Amniotic stem cell (primary cell): Measurements from ENCODE around the gene C2CD3.
A peak's percentile ranks its signal among the peaks of the same experiment; 100 is the strongest.
"Not testable (repeated sequence)": the region's sequence is repeated elsewhere in the genome, so short reads cannot be mapped to it uniquely, and the experiment has no call there.

Experiments used
- DNase-seq: peaks from one replicate; lab custom pipeline; 2025; lab: John Stamatoyannopoulos, UW

The C2CD3 gene

DNA sequence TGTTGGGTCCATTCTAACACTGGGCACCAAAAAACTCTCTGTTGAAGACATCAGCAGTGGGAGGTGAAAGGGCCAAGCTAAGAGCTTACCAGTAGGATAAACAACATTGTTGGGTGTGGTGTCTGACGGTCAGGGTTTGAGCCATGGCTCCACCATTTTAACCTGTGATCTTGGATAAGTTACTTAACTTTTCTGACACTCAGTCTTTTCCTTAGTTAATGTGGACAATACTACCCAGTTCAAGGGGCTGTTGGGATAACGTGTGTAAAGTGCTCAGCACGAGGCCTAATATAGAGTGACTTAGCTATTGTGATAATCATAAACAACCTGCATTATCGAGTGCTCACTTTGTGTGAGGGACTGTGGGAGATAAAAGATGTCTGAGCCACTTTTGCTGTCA, 168.0 kb downstream of the C2CD3 start:
- DNase-seq: no peak

DNA sequence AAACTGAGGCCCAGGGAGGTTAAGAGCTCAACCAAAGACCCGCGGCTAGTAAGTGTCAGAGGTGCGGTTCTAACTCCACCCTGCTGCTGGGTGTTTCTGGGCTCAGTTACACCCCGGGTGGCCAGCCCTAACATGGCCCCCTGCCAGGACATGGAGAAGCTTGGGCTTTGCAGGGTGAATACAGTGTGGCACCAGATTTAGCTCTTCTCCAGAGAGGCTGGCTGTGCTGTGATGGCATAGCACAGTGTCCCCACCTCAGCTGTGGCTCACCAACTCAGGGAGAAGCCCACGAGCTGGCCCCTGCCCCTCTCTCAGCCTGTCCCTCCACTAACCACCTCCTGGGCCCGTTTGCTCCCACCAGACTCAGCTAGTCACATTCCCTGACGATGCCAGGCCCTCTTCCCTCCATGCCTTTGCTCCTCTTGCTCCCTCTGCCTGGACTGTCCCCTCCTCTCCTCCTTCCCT, 168.9 kb downstream of the C2CD3 start:
- no peak for DNase-seq

DNA sequence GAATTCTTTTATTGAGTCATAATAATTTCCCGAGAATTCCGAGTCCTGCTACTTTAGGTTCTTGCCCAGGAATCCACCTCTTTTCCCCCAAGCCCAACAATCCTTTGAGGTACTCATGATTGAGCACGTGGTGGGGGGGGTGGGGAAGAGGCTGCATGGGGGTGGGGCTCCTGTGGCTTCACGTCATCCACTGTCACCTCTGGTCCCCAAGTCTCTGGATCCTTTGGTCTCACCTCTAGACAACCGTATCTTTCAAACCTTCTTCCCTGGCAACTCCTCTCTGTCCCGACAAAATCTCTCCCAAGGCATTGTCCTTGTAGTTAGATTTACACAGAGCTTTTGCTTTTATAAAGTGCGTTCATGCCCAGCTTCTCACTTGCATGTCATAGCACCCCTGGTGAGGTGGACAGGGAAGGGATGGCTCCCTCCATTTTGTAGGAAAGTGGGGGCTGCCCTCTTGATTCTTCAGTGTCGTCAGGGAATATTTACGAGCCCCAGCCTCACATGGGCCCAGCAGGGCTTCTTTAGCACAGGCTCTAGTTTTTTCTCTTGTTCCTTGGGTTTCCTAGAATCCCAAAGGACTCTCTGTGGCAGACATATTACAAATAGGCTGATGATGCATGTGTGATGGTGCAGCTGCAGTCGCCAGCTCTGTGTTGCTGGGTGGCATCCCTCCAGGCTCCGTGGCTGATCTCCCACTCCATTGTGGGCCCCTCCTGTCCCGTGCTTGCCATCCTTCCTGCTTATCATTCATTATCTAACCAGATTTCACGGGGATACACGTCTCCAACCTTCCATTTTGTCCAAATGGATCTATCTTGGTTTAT, 170.3 kb downstream of the C2CD3 start:
- DNase-seq: no peak

DNA sequence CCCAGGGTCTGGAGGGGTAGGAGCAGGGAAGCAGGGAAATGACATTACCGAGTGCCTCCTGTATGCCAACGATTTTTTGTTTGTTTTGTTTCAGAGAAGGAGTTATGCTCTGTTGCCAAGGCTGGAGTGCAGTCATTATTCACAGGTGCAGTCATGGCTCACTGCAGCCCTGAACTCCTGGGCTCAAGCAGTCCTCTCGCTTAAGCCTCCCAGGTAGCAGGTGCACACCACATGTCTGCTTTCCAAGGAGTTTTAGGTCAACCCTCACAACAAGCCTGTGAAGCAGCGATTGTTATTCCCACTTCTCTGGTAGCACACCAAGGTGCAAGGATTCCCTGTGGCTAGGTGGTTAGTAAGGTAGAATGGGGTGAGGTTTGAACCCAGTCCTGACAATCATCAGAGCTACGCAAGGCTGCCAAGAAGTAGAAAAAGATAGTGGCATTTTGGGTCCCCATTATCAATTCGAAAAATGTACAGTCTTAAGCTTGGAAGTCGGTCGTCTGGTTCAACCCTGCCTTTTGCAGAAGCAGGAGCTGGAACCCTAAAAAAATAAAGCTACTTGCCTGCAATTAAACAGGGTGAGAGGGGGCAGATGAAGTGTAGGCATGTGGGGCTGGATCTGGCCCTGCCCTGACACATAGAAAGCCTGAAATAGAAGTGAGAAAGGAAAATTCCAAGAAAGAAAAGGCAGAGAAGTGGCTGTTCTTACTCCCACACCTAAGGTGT, 171.1 kb downstream of the C2CD3 start:
- no peak for DNase-seq

DNA sequence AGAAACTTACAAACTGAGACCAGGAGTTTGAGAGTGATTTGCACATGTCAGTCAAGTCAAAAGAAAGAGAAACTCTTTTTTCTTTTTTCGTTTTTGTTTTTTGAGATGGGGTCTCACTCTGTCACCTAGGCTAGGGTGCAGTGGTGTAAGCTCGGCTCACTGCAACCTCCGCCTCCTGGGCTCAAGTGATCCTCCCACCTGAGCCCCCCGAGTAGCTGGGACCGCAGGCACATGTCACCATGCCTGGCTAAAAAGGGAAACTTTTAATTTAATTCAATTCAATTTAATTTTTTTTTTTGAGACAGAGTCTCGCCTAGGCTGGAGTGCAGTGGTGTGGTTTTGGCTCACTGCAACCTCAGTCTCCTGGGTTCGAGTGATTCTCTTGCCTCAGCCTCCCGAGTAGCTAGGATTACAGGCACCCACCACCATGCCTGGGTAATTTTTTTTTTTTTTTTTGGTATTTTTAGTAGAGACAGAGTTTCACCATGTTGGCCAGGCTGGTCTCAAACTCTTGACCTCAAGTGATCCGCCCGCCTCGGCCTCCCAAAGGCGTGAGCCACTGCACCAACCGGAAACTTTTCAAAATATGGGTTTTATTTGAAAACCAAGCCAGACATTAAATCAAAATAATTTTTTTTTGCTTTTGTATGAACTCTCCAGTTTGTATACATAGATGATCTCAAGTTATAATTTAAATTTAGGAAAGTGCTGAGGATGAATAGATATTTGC, 171.8 kb downstream of the C2CD3 start:
- DNase-seq: no peak

DNA sequence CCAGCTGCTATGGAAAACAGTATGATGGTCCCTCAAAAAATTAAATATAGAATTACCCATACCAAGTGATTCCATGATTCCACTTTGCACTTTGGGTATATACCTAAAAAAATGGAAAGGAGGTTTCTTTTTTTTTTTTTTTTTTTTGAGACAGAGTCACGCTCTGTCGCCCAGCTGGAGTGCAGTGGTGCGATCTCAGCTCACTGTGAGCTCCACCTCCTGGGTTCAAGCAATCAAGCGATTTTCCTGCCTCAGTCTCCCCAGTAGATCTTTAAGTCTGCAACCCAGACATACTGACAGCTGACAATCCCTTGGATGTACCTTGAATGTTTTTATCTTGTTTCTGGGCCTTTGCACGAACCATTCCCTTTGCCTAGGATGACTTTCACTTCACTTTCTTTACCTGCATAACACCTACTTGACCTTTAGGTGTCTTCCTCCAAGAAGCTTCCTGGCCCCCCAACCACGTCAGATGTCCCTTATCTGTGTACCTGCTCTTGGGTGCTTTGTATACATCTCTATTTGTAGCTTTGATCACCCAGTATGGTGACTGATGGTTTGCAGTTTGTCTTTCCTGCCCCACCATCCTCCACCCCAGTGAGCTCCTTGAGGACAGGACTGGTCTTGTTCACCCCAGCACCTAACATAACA, 173.6 kb downstream of the C2CD3 start:
- DNase-seq: no peak

DNA sequence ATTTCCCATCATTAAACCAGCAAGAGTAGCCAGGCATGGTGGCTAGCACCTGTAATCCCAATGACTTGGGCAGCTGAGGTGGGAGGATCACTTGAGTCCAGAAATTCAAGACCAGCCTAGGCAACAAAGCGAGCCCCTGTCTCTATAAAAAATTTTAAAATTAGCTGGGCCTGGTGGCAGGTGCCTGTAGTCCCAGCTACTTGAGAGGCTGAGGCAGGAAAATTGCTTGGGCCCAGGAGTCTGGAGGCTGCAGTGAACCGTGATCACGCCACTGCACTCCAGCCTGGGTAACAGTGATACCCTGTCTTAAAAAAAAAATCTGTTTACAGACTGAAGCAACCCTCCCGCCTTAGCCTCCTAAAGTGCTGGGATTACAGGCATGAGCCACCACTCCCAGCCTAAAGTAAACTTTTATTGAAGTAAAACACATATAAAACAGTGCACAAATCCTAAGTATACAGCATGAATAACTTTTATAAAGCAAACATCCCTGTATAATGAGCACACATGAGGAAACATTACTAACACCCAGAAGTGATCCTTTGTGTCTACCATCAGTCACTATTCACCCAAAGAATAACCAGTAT, 174.5 kb downstream of the C2CD3 start:
- DNase-seq: no peak

DNA sequence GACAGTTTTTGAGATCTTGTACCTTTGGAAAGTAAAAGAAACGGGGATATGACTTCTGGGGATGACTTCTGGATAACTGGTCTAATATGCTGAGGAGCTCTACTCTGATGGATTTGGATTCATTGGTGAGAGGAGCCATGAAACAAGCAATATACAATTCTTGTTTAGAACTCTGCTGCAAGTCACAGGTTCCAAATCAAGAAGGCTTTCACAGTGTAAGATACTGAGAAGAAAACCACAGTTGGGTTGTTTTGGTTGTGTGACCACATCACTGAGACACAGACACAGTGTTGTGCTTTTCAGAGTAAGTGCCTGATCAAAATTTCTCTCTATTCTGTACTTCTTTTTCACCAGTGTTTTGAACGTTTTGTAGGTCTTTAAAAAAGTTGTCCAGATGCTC, 175.1 kb downstream of the C2CD3 start:
- no peak for DNase-seq

DNA sequence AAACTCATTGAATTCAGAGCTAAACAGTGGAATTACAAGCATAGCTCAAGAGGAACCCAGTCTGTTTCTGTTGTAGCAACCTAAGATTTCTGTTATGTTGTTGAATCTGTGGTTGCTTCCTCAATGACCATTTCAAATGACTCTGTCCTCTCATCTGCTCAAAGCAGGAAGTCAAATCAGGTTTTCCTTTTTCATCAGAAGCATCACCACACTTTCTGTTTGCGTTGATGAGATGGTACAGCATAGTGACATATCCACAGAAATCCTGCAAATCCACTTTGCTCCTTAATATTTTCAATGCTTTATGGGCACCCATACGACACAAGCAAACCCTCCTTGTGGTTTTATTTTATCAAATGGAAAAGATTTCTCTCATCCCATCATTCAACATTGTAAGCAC, 175.6 kb downstream of the C2CD3 start:
- no peak for DNase-seq

DNA sequence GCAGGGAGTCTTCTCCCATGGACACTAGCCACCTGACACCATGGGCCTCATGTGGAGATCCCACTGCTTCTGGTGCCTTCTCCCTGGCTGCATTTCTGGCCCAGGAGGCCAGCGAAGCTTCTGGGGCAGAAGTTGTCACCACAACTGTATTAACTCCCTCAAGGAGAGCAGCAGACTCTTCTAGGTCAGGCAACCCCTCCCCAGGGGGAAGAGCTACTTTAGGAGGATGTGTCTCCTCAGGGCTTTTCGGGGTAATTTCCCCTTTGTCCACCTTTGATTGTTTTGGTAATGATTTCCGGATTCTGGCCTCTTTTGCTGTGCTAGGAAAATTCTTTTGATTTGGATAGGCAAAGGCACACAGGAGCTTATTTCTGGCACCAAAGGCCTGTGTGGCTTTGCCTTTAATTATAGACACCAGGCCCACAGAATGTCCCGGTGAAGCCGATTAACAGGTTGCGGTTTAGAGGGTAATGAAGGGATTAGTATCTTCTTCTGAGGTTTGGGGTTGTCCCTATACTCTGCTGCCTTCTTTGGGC, 179.3 kb downstream of the C2CD3 start:
- no peak for DNase-seq

DNA sequence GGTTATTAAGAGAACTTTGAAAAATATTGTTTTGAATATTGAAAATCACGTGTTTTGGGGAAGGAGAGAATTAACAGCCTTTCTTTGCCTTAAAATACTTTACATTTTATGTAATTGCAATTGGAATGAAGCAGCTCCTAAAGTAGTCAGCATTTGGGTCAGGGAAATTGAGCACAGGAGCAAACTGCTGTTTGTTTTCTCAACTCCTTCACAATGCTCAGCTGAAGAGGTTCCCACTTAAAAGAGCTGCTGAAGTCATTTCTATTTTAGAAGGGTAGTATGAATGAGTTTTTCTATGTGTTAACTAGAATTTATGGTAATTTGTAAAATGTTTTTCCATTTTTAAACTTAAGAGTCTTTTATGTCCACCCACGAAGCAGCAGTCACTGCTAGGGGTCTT, 180.1 kb downstream of the C2CD3 start:
- no peak for DNase-seq

DNA sequence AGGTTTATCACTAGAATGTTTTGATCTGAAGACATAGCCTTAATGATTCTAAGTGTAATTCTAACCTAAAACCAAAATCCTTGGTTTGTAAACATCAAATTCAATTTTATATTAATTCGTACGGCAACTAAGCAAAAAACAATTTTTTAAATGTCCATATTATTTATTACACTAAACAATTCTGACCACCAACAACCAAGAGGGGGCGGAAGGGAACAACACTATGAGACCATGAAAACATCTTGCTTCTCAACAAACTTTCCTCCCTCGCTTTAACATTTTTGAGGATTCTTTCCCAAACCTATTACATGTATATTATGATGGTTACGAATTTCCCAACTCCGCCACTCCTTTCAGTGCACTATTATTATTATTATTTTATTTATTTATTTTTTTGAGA, 181.6 kb downstream of the C2CD3 start:
- DNase-seq: no peak

DNA sequence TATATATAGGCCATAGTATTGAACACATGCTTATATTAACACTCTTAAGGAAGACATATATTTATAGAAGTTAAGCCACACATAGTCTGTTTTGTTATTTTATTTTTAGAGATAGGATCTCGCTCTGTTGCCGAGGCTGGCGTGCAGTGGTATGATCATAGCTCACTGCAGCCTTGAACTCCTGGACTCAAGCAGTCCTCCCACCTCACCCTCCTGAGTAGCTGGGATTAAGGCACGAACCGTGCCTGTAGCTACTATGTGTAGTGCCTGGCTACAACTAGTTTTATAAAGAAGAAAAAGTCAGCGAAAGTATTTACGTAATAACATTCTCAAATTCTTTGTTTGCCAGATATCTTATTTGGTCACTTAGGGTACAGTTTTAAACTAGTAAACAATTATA, 182.6 kb downstream of the C2CD3 start:
- no peak for DNase-seq

DNA sequence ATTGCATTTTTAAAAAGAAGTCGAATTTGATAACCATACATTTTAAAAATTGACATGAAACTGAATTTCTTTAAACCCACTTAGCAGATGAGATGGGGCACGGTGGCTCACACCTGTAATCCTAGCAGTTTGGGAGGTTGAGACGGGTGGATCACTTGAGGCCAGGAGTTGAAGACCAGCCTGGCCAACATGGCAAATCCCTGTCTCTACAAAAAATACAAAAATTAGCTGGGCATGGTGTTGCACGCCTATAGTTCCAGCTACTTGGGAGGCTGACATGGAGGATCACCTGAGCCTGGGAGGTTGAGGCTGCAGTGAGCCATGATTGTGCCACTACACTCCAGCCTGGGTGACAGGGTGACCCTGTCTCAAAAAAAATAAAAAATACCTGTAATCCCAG, 185.1 kb downstream of the C2CD3 start:
- not testable (repeated sequence) for DNase-seq

DNA sequence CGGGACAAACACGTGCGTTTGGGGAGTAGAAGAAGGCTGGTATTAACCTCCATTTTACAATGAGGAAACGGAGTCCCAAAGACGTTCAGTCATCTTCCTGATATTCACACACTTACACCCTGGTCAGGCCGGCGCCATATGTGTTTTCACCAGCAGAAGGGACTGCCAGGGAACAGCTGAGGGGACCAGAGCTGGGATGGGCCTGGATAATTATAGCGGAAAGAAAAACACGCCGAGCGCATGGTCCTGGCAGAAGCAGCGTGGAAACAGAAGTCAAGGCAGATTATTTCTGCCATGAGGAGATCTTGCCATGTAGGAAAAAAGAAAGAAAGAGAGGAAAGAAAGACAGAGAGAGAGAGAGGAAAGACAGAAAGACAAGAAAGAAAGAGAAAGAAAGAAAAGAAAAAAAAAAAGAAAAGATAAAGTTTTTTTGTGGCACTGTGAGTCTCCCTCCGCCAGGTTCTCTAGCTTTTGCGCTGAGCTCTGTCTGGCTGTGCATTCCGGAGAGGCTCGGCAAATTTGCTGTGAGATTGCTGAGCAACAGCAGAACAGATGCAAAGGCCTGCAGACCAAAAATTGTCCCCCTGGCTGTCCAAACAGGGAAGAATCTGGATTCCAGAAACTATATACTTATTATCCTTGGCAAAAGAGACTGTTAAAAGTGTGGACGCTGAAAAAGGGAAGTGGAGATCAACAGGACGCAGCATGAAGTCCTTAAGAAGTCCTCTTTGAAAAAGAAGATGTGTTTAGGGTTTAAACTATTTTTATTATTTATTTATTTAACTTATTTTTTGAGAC, 186.9 kb downstream of the C2CD3 start:
- DNase-seq: no peak

DNA sequence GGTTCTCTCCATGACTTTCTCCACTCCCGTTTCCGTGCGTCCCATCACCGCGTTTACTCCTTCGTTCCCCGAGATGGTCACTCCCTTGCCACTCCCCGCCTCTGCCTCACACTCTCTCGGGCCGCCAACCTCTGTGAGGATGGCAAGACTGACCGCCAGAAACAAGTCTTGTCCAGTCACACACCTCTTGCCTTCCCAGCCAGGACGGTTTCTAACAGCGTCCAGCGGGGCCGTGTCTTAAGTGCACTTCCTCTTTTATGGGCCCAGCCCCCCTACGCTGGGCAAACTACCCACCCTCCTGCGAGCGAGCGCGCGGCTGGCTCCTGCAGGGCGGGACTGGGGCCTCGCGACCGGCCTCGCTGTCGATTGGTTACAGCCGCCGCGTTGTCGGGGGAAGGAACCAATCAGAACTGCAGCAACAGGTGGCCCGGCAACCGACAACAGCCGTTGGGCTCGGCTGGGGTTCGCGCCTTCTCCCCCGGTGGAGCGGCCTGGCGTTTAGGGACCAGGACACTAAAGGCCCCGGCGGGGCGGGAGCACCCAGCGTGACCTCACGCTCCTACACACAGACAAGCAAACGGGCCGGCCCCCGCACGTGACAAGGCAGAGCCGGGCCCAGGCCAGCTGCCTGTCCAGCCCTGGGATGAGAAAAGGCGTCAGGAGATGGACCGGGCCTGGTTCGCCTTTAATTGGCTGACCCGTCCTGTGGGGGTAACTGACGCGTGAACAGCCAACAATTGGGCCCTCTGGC, 187.6 kb downstream of the C2CD3 start:
- peak; percentile 52 for DNase-seq

DNA sequence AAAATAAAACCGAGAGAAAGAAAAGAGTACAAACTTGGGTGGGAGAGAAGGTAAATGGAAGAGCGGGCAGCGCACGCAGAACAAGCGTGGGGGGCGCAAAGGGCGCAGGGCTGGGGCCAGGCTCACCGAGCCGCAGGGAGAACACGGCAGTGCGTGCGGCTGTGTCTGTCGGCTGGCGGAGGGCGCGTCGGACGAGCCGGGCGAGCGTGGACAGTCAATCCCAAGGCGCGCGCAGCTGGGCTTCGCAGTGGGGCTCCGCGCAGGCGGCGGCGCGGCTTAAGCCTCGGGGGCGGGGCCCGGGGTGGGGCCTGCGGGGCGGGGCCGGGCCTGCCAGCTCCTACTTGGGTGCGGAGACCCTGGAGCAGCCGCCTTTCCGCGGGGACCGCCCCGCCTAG, 188.2 kb downstream of the C2CD3 start, which contains the start of gene UCP2:
Gene UCP2, minus strand, starts transcription at position 249 of the 395 bp plus-strand sequence. CDS start 4,465 bp downstream, outside the sequence.
- DNase-seq: peak; percentile 22

DNA sequence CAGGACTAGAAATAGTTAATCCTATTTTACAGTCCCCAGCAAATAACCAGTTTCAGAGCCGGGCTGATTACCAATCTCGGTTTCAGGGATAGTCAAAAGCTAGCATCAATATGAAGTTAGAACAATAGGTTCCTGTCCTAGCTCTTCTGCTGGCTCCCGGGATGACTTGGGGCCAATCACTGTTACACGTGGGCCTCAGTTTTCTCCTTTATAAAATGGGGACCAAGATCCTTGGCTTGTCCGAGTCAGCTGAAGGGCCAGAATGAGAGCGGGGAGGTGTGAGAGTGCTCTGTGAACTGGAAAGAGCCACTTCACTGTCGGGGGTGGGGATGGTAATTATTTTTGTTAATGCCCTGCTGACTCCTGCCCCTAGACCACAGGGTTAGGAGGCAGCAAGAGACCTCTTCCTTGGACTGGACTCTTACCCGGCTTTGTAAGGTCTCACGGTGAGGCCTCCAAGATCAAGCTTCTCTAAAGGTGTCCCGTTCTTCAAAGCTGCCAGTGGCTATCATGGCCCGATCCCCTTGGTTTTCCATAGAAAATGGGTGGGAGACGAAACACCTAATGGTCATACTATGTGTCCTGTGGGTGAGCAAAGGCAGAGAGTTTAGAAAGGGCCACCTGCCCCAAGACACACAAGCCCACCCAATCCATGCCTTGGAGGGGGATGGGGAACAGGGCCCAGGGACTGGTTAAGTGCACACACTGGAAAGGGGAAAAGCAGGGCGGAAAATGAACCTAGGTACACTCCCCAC, 189.6 kb downstream of the C2CD3 start:
- no peak for DNase-seq
